Measurements from ENCODE around the gene TRAP1.

TRAP1 gene

DNA sequence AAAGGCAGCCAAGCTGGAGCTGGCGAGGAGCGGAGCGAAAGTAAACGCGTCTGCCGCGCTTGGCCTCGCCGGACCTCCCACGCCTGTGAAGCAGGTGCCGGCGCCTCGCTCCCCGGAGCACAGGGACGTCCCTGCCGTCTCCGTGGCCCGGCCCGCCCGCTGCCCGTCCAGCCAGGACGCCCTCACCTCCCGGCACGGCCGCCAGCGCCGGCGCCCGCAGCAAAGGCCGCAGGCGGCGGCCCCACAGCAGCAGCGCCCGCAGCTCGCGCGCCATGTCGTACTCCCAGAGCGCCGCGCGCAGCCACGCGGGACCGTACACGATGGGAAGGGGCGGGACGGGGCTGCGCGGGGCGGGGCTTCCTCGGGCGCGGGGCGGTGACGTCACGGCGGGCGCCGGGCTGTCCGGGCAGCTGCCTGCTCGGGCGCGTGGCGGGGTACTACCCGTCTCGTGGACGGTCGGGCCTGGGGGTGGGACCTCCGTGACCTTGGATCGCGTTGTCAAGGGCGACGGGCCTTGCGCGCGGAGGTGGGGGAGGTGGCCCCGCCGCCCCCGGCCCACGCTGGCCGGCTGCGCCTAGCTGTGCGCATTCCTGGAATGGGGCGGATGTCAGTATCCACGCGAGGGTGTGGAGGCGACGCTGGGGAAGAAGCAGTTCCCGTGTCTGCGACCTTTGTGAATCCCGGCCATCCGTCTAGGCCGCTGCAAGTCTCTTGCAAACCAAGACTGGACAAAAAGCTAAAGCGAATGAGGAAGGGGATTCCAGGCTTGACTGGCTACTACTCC lies at the start of gene TRAP1:
Gene TRAP1, minus strand, starts transcription at position 290 of the 784 bp plus-strand sequence. Its CDS starts 16 bp downstream, at position 274.
- DNase-seq, result peak; percentile 89 to 98 (median 95)

DNA sequence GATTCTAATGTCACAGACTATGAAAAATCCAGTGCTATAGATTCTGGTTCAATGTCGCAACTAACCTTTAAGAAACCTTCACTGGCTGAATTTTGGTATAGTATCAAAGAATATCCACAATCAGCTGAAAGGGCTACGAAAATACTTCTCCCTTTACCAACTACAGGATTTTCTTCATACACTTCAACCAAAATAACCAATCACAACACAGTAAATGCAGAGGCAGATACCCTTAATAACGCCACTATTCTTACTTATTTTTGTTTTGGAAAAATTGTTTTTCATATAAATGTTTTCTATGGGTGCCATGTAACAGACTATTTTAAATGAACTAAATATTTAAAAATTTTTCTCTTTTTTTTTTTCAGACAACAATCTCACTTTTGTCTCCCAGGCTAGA lies 48.9 kb upstream of the TRAP1 start:
- DNase-seq, result no peak

DNA sequence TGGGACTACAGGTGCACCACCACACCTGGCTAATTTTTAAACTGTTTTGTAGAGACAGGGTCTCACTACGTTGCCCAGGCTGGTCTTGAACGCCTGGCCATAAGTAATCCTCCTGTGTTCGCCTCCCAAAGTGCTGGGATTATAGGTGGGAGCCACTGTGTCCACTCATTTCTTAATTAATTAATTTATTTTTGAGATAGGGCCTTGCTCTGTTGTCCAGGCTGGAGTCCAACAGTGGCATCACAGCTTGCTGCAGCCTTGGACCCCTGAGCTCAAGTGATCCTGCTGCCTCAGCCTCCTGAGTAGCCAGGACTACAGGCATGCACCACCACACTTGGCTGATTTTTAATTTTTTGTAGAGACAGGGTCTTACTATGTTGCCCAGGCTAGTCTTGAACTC lies 47.1 kb upstream of the TRAP1 start:
- DNase-seq, result no peak

- DNase-seq, result no peak
These were observed 44.9 kb upstream of the TRAP1 start for GRCh38 chr16:3762107-3762750.

DNA sequence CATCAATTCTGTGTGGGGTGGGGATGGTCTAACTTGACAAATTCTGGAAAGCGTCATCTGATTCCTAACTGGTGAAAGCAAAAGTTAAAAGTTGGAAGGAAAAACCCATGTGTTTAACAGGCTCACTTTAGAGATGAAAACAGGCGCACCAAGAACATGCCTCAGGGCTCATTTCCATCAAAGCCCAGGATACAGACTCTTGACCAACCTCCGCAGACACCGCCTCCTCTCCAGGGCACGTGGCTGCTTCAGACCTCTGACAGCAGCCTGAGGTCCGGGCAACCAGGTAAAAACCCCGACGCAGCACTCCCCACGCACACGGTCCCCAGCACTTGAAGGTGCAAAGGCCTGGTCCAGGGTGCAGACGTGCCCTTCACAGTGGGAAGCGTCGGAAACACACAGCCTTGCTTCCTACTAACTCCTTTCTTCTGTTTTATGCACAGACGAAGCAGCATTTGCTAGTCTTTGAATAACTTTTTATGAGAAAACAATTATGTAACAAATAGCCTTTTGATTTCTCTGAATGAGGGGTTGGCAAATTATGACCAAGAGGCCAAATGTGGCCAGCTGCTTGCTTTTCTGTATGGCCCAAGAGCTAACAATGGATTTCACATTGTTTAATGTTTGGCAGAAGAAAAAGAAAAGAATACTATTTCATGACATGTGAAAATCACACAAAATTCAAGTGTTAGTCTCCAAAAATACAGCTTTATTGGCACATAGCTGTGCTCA lies 44.2 kb upstream of the TRAP1 start:
- no peak for DNase-seq

DNA sequence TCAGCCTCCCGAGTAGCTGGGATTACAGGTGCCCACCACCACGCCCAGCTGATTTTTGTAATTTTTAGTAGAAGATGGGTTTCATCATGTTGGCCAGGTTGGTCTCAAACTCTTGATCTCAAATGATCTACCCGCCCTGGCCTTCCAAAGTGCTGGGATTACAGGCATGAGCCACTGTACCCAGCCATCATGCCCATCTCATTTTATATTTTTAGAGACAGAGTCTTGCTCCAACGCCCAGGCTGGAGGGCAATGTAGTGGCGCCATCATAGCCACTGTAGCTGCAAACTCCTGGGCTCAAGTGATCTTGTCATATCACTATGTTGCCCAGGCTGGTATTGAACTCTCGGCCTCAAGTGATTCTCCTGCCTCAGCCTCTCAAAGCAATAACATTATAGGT lies 43.2 kb upstream of the TRAP1 start:
- DNase-seq, result no peak

GRCh38 chr16:3759736-3760135 lies 42.4 kb upstream of the TRAP1 start:
- DNase-seq, result no peak

DNA sequence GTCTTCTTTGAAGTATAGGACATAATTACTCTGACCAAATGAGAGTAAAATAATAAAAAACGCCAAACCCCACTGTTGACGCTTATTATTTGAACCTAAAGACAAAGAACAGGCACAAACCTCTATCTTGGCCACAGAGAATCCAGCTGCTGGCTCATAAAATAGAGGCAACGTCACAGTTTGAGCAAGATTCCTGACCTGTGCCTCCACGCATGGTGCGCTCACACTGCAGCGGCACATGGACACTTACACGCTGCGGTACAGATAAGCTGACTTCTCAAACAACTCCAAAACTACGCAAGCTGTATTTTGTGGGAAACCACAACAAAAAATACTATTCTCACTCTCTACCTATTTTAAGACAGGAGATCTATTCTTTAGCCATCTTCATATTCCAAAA lies 38.8 kb upstream of the TRAP1 start:
- no peak for DNase-seq

DNA sequence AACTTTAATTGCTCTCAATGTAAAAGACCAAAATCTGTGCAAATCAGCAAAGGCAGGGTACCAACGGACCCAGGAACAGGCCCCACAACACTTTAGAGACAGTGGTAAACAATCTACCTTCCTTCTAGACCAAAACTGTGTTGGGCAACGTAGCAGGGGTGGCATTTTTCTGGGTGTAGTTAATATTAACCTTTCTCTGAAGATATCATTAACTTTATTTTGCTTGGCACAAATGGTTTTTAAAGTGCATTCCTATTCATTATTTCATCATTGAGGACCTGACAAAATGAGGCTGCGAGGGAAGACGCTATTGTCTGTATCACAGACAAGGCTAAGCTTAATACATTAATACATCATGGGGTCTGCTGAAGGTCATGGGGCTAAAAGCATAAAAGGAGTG lies 37.9 kb upstream of the TRAP1 start:
- no peak for DNase-seq

GRCh38 chr16:3754772-3755171 lies 37.4 kb upstream of the TRAP1 start:
- DNase-seq, result no peak

- DNase-seq, result no peak
These were observed 36.9 kb upstream of the TRAP1 start for GRCh38 chr16:3754081-3754703.

DNA sequence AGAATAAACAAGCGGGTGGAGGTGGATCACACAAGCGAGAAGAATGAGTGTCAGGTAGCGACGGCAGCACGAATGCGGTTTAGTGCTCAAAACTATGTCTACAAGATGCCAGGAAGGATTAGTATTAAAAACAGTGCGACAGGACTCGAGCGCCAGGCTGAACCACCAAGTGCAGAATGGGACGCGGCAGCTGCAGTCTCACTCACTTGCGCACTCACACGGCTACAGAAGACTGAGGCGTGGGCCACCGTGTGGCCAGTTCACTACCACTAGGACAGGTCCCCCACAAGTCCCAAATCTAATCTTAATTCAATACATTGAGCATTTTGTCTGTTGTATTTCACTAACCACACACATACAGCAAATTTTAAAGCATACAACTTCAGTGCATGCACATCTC lies 35.7 kb upstream of the TRAP1 start:
- no peak for DNase-seq

- DNase-seq, result no peak
These were observed 34.6 kb upstream of the TRAP1 start for GRCh38 chr16:3751878-3752277.

DNA sequence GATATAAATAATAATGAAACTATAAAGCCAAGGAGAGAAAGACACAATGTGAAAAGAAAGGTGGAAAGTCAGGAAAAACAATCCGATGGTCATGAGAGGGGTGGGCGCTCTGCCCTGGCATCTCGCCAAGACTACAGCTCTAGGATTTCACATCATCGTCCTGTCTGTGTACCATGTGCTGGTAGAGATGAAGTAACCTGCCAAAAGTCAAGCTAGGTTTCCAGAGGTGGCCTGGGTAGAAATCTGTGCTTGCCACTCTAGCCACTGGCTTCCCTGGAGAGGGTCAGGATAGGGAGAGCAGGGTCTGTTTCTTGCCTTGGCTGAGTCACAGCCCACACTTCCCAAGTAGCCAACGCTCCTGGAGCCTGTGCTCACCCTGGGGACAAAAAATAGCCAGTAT lies 31.0 kb upstream of the TRAP1 start:
- DNase-seq, result no peak

DNA sequence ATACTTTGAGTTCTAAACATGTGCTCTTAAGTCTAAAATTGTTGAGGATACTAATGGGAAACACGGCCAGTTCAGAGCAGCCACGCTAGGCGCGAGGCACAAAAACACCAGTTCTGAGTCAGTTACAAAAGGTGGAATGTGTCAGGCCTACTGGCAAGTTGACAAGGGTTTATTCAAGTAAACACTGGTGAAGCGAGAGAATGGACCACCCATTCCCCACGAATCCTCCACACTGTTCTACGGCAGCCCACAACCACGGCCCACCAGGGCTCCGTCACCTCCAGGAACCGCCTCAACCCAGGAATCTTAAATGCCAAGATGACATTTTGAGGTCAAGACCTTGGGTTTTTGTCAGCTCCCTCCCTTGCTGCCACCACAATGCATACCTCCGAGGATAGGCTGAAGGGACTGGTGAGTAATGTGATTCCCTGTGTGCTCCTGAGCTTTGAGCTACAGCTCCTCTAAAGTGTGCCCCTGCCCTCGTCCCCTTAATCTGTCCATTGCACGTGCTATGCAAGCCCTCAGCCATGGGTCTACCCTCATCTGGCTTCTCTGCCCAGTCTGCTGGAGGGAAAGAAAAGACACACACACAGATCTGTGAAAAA lies 28.5 kb upstream of the TRAP1 start:
- DNase-seq, result no peak

DNA sequence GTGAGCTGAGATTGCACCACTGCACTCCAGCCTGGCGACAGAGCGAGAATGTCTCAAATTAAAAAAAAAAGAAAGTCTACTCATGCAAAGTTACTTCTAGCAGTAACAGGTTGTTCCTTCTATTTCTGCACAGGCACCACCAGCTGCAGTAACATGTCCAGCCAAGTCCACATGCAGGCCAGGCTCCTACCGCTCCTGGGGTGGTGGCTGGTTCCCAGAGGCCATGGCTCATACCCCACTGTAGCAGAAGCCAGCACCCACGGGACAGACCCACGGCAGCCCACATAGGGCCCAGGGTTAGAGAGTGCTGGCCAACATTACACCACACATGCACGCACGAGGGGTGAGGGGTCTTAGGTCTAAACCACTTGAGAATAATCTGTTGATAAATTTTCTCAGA lies 26.7 kb upstream of the TRAP1 start:
- no peak for DNase-seq

GRCh38 chr16:3740934-3741333 lies 23.6 kb upstream of the TRAP1 start:
- no peak for DNase-seq

DNA sequence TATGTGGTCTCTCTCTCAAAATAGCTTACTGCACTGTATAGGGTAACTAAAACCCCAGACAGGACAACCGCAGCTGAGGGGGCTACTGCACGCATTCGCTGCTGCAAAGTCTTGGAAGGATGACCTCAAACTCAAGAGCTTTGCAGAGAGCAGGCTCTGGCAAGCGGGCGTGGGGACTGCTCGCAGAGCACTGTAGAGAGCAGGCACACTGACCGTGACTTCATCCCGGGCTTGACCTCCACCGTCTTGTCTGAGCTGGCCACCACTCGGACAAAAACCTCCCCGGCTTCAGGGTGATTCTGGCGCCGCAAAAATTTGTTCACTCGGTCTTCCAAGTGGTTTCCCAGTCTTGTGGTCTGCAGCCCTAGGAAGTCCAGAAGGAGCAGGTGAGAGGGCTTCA lies 22.9 kb upstream of the TRAP1 start:
- DNase-seq, result no peak

GRCh38 chr16:3739636-3740035 lies 22.3 kb upstream of the TRAP1 start:
- no peak for DNase-seq

- no peak for DNase-seq
These were observed 21.2 kb upstream of the TRAP1 start for GRCh38 chr16:3738541-3738940.

GRCh38 chr16:3738128-3738527 lies 20.8 kb upstream of the TRAP1 start:
- no peak for DNase-seq

DNA sequence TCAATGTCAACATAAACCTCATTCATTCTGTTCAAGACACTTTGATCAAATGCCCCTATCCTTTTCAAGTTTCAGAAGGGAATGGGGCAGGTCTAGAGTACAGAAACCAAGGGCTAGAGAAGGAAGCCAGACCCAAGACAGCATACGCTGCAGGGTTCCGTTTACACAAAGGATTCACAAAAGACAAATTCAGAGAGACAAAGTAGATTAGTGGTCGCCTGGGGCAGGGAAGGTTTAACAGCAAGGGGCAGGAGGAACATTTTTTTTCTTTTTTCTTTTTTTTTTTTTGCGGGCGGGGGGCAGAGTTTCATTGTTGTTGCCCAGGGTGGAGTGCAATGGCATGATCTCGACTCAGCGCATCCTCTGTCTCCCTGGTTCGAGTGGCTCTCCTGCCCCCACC lies 19.9 kb upstream of the TRAP1 start:
- DNase-seq, result no peak

- DNase-seq, result no peak
These were observed 18.8 kb upstream of the TRAP1 start for GRCh38 chr16:3736116-3736515.

All from suppressor macrophage treated with lipopolysaccharide for 1 hour (primary cell).